SK-N-SH treated with all-trans-retinoic acid at 6 μM for 48 hours (cell line): ENCODE results near the gene PTCD1.

Experiments
- ATAC-seq: fragments of 200-7000 bp; cut with Tn5 transposase; 3 replicates; pipeline ENCODE4 v1.9.1; 2020; ENCODE audit warnings: mild to moderate bottlenecking, moderate library complexity
- ARNTL ChIP-seq: fragments of 450-650 bp; formaldehyde crosslinking; IDR thresholded peaks from 2 replicates; pipeline ENCODE4 v1.5.0; 2020; ENCODE audit warnings: low read depth, mild to moderate bottlenecking, moderate library complexity, borderline replicate concordance
- BACH2 ChIP-seq: fragments of 250-450 bp; sonication (Bioruptor Pico); IDR thresholded peaks from 2 replicates; pipeline ENCODE4 v1.9.0; 2021; ENCODE audit warnings: mild to moderate bottlenecking, borderline replicate concordance
- CREB5 ChIP-seq: fragments of 250-450 bp; sonication (Bioruptor Pico); IDR thresholded peaks from 2 replicates; pipeline ENCODE4 v1.5.1; 2020; ENCODE audit warnings: low read depth, mild to moderate bottlenecking, moderate library complexity
- CSDC2 ChIP-seq: fragments of 250-450 bp; sonication (Bioruptor Pico); IDR thresholded peaks from 2 replicates; pipeline ENCODE4 v1.5.0; 2020; ENCODE audit warnings: mild to moderate bottlenecking, moderate library complexity
- CSRNP3 ChIP-seq: fragments of 250-450 bp; sonication (Bioruptor Pico); IDR thresholded peaks from 2 replicates; pipeline ENCODE4 v1.5.1; 2021; ENCODE audit warnings: mild to moderate bottlenecking, moderate library complexity
- ESRRG ChIP-seq: fragments of 250-450 bp; sonication (Bioruptor Pico); IDR thresholded peaks from 2 replicates; pipeline ENCODE4 v1.6.1; 2021; ENCODE audit warnings: mild to moderate bottlenecking
- GLIS3 ChIP-seq: fragments of 250-450 bp; sonication (Bioruptor Pico); IDR thresholded peaks from 2 replicates; pipeline ENCODE4 v1.5.0; 2020; ENCODE audit warnings: mild to moderate bottlenecking, moderate library complexity
- ISL1 ChIP-seq: fragments of 250-450 bp; sonication (Bioruptor Pico); IDR thresholded peaks from 2 replicates; pipeline ENCODE4 v2.1.2; 2022; ENCODE audit warnings: mild to moderate bottlenecking, moderate library complexity
- OSR1 ChIP-seq: fragments of 250-450 bp; sonication (Bioruptor Pico); IDR thresholded peaks from 2 replicates; pipeline ENCODE4 v1.8.0; 2022; ENCODE audit warnings: moderate library complexity, mild to moderate bottlenecking, inconsistent platforms
- PATZ1 ChIP-seq: fragments of 250-450 bp; sonication (Bioruptor Pico); IDR thresholded peaks from 2 replicates; pipeline ENCODE4 v1.8.0; 2020; ENCODE audit warnings: mild to moderate bottlenecking, moderate library complexity, borderline replicate concordance
- PPARA ChIP-seq: fragments of 250-450 bp; sonication (Bioruptor Pico); IDR thresholded peaks from 2 replicates; pipeline ENCODE4 v1.5.0; 2020; ENCODE audit warnings: mild to moderate bottlenecking, borderline replicate concordance
- RARB ChIP-seq: fragments of 250-450 bp; sonication (Bioruptor Pico); IDR thresholded peaks from 2 replicates; pipeline ENCODE4 v1.8.0; 2021; ENCODE audit warnings: mild to moderate bottlenecking, moderate library complexity
- SNAI2 ChIP-seq: fragments of 250-450 bp; sonication (Bioruptor Pico); IDR thresholded peaks from 2 replicates; pipeline ENCODE4 v1.5.0; 2020; ENCODE audit warnings: mild to moderate bottlenecking, moderate library complexity
- TCF4 ChIP-seq: fragments of 250-450 bp; sonication (Bioruptor Pico); IDR thresholded peaks from 2 replicates; pipeline ENCODE4 v1.8.0; 2021; ENCODE audit warnings: mild to moderate bottlenecking, moderate library complexity, borderline replicate concordance
- TOX ChIP-seq: fragments of 250-450 bp; sonication (Bioruptor Pico); IDR thresholded peaks from 2 replicates; pipeline ENCODE4 v1.8.0; 2021; ENCODE audit warnings: mild to moderate bottlenecking, moderate library complexity, borderline replicate concordance
- TSHZ2 ChIP-seq: fragments of 250-450 bp; sonication (Bioruptor Pico); IDR thresholded peaks from 2 replicates; pipeline ENCODE4 v1.5.0; 2020; ENCODE audit warnings: mild to moderate bottlenecking, moderate library complexity
- ZC3H10 ChIP-seq: fragments of 250-450 bp; sonication (Bioruptor Pico); IDR thresholded peaks from 2 replicates; pipeline ENCODE4 v1.5.1; 2021; ENCODE audit warnings: mild to moderate bottlenecking, moderate library complexity
- ZFP3 ChIP-seq: fragments of 250-450 bp; sonication (Bioruptor Pico); IDR thresholded peaks from 2 replicates; pipeline ENCODE4 v1.5.0; 2020; ENCODE audit warnings: mild to moderate bottlenecking, moderate library complexity
- ZFP30 ChIP-seq: fragments of 450-650 bp; formaldehyde crosslinking; IDR thresholded peaks from 2 replicates; pipeline ENCODE4 v1.5.0; 2022; ENCODE audit warnings: mild to moderate bottlenecking, moderate library complexity
- ZNF565 ChIP-seq: fragments of 450-650 bp; formaldehyde crosslinking; conservative IDR thresholded peaks from 2 replicates; pipeline ENCODE4 v1.5.0; 2020; ENCODE audit warnings: low read depth, mild to moderate bottlenecking, moderate library complexity
- ZNF8 ChIP-seq: fragments of 450-650 bp; formaldehyde crosslinking; IDR thresholded peaks from 2 replicates; pipeline ENCODE4 v1.5.0; 2020; ENCODE audit warnings: mild to moderate bottlenecking, moderate library complexity

PTCD1 gene

GRCh38 chr7:99384523-99384922 is 54.1 kb downstream of the PTCD1 start:
- no peak for TF ChIP-seq TSHZ2 (CRISPR knock-in tag)
- TF ChIP-seq ARNTL (CRISPR knock-in tag), result no peak
- TF ChIP-seq CSDC2 (CRISPR knock-in tag), result no peak
- no peak for TF ChIP-seq CSRNP3
- no peak for TF ChIP-seq TCF4 (CRISPR knock-in tag)
- no peak for TF ChIP-seq ISL1 (CRISPR knock-in tag)
- no peak for TF ChIP-seq SNAI2 (CRISPR knock-in tag)
- TF ChIP-seq ESRRG (CRISPR knock-in tag), result no peak
- TF ChIP-seq PATZ1 (CRISPR knock-in tag), result no peak
- TF ChIP-seq TOX (CRISPR knock-in tag), result no peak
- no peak for TF ChIP-seq GLIS3 (CRISPR knock-in tag)
- ATAC-seq, result no peak

- no peak for ATAC-seq
- TF ChIP-seq TSHZ2 (CRISPR knock-in tag), result no peak
- no peak for TF ChIP-seq PPARA (CRISPR knock-in tag)
- TF ChIP-seq CREB5 (CRISPR knock-in tag), result no peak
- TF ChIP-seq ZNF565, result no peak
- no peak for TF ChIP-seq GLIS3 (CRISPR knock-in tag)
- TF ChIP-seq ISL1 (CRISPR knock-in tag), result no peak
- TF ChIP-seq RARB (CRISPR knock-in tag), result no peak
- no peak for TF ChIP-seq OSR1 (CRISPR knock-in tag)
- TF ChIP-seq TCF4 (CRISPR knock-in tag), result no peak
- TF ChIP-seq ZC3H10 (CRISPR knock-in tag), result no peak
- TF ChIP-seq ZFP3, result no peak
- no peak for TF ChIP-seq TOX (CRISPR knock-in tag)
- TF ChIP-seq CSDC2 (CRISPR knock-in tag), result no peak
- TF ChIP-seq ESRRG (CRISPR knock-in tag), result no peak
- no peak for TF ChIP-seq CSRNP3
- TF ChIP-seq ZFP30 (CRISPR knock-in tag), result no peak
- no peak for TF ChIP-seq ZNF8 (CRISPR knock-in tag)
- TF ChIP-seq BACH2 (CRISPR knock-in tag), result no peak
These were observed 54.7 kb downstream of the PTCD1 start for GRCh38 chr7:99383791-99384370.
